ENCODE data around the gene EXOC4. TPM values are rescaled to one million over a fixed set of nuclear protein-coding genes. Genes with fewer than 3 reads are reported as not detected.
A peak's percentile ranks its signal among the peaks of the same experiment; 100 is the strongest.

Gene EXOC4
- total and polyA plus RNA-seq, 4 donors = 47.5 to 100 (median 72.3) TPM

DNA sequence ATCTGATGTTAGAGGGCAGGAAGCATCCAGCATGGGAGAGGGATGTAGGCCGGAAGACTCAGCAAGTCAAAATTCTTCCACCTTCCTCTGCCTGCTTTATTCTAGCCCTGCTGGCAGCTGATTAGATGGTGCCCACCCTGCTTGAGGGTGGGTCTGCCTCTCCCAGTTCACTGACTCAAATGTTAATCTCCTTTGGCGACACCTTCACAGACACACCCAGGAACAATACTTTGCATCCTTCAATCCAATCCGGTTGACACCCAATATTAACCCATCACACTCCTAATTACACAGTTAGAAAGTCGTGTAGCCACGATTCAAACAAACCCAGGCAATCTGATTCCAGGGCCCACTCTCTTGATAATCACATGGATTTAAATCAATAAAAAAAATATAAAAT is 440.4 kb downstream of the EXOC4 start:
- DNase-seq (ENCODE audit: low read depth in 4 of 6, low spot score in 6 of 6) = no peak
- Histone ChIP-seq H3K27ac (ENCODE audit: low read depth, low read length) (no peak overlapping the region), H3K4me3 (ENCODE audit: low read depth, low read length) (no peak overlapping the region), H3K9me3 (ENCODE audit: control insufficient read depth, insufficient read depth, low read length) (no peaks in the 10 kb centered on the region), H3K4me1 (ENCODE audit: control insufficient read depth, insufficient read depth, low read length) (no peaks in the 10 kb centered on the region), H3K27me3 (ENCODE audit: control insufficient read depth, insufficient read depth, low read length) (no peaks in the 10 kb centered on the region), H3K36me3 (ENCODE audit: control insufficient read depth, insufficient read depth, low read length) (no peaks in the 10 kb centered on the region)
- WGBS (ENCODE audit: insufficient coverage) = 95% methylated on average over 2 of the region's 5 CpGs

DNA sequence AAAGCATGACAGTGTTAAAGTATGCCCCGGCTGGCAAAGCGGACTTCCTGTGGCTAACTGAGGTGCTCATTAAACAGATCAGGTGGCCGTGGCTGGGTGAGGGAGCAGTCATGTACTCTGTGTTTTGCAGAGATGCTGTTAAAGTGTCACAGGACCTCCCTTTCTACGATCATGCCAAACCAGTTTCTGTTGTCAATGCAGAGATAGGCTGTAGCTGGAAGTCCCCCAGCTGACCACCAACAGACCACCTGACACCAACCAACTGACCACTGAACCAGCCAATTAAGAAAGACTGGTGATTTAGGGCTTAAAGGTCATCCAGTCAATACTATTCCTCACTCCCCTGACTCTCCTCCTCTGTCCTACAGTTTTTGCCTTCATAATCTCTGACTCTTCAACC is 443.2 kb downstream of the EXOC4 start:
- Histone ChIP-seq H3K4me1 (ENCODE audit: control insufficient read depth, insufficient read depth, low read length) (no peaks in the 10 kb centered on the region), H3K4me3 (ENCODE audit: low read depth, low read length) (no peak overlapping the region), H3K27me3 (ENCODE audit: control insufficient read depth, insufficient read depth, low read length) (no peaks in the 10 kb centered on the region), H3K27ac (ENCODE audit: low read depth, low read length) (no peak overlapping the region), H3K36me3 (ENCODE audit: control insufficient read depth, insufficient read depth, low read length) (no peaks in the 10 kb centered on the region), H3K9me3 (ENCODE audit: control insufficient read depth, insufficient read depth, low read length) (no peaks in the 10 kb centered on the region)
- 93% methylated on average over 3 of the region's 4 CpGs for WGBS (ENCODE audit: insufficient coverage)
- DNase-seq (ENCODE audit: low read depth in 4 of 6, low spot score in 6 of 6) = no peak

DNA sequence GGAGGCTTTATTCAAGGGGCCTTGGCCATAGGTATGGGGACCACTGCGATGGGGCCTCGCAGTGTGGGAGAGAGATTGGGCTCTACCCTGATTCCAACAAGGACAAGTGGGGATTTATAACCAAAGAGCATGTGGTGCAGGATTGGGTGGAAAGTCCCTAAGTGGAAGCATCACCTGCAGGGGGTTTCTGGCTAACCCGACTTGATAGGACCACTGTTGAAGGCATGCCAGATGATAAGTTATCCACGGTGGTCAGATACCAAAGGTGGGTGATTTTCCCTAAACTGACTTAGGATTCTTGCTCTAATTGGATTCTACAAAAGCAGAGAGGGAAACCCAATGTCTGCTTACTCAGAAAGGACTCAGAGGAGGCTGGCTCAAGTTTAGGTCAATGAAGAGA is 444.7 kb downstream of the EXOC4 start:
- 96% methylated on average over 4 of the region's 4 CpGs for WGBS (ENCODE audit: insufficient coverage)
- no peaks in the 10 kb centered on the region for H3K9me3 ChIP-seq (ENCODE audit: control insufficient read depth, insufficient read depth, low read length)
- H3K27ac ChIP-seq (ENCODE audit: low read depth, low read length) = no peak overlapping the region
- no peak for DNase-seq (ENCODE audit: low read depth in 4 of 6, low spot score in 6 of 6)
- no peaks in the 10 kb centered on the region for H3K4me1 ChIP-seq (ENCODE audit: control insufficient read depth, insufficient read depth, low read length)
- no peak overlapping the region for H3K4me3 ChIP-seq (ENCODE audit: low read depth, low read length)
- H3K36me3 ChIP-seq (ENCODE audit: control insufficient read depth, insufficient read depth, low read length) = no peaks in the 10 kb centered on the region
- H3K27me3 ChIP-seq (ENCODE audit: control insufficient read depth, insufficient read depth, low read length) = no peaks in the 10 kb centered on the region

DNA sequence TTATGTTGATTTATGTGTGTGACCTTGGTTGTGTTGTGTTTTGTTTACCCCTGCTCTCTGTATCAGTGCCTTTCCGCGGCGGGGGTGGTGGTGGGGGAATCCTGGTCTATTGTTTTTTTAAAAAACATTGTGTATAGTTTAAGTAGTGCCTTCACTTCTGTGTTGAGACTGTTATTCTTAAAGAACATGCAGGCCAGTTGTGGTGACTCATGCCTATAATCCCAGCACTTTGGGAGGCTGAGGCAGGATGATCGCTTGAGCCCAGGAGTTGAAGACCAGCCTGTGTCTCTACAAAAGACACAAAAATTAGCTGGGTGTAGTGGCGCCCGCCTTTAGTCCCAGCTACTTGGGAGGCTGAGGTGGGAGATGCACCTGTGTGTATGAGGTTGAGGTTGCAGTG is 445.2 kb downstream of the EXOC4 start:
- Histone ChIP-seq H3K4me3 (ENCODE audit: low read depth, low read length) (no peak overlapping the region), H3K9me3 (ENCODE audit: control insufficient read depth, insufficient read depth, low read length) (no peaks in the 10 kb centered on the region)
- WGBS (ENCODE audit: insufficient coverage) = 100% methylated on average over 2 of the region's 6 CpGs

DNA sequence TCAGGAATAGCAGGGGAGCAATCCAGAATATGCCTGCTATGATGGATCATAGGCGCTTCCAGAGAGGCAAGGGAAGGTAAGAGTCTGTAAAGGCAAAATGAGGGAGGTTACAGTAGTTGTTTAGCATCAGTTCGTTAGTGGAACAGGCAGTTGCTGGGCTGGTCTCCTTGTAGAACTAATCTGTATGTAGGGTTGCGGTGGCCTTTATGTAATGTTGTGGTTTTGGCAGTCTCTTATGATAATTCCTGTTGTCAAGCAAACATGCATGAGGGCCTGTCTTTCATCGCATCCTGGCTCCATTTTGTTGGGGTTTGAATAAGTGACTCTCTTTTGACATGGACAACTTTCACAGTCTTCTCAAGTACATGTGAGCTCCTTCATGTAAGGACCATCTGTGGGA is 446.5 kb downstream of the EXOC4 start:
- Histone ChIP-seq H3K27me3 (ENCODE audit: control insufficient read depth, insufficient read depth, low read length) (no peaks in the 10 kb centered on the region), H3K4me3 (ENCODE audit: low read depth, low read length) (no peak overlapping the region), H3K27ac (ENCODE audit: low read depth, low read length) (no peak overlapping the region), H3K9me3 (ENCODE audit: control insufficient read depth, insufficient read depth, low read length) (no peaks in the 10 kb centered on the region), H3K4me1 (ENCODE audit: control insufficient read depth, insufficient read depth, low read length) (no peaks in the 10 kb centered on the region), H3K36me3 (ENCODE audit: control insufficient read depth, insufficient read depth, low read length) (no peaks in the 10 kb centered on the region)
- WGBS (ENCODE audit: insufficient coverage) = 84% methylated on average over 3 of the region's 4 CpGs
- no peak for DNase-seq (ENCODE audit: low read depth in 4 of 6, low spot score in 6 of 6)

More for the DNA sequence above, 445.2 kb downstream of the EXOC4 start:
- no peaks in the 10 kb centered on the region for H3K27me3 ChIP-seq (ENCODE audit: control insufficient read depth, insufficient read depth, low read length)
- H3K27ac ChIP-seq (ENCODE audit: low read depth, low read length) = no peak overlapping the region
- no peaks in the 10 kb centered on the region for H3K4me1 ChIP-seq (ENCODE audit: control insufficient read depth, insufficient read depth, low read length)
- DNase-seq (ENCODE audit: low read depth in 4 of 6, low spot score in 6 of 6) = no peak
- no peaks in the 10 kb centered on the region for H3K36me3 ChIP-seq (ENCODE audit: control insufficient read depth, insufficient read depth, low read length)

DNA sequence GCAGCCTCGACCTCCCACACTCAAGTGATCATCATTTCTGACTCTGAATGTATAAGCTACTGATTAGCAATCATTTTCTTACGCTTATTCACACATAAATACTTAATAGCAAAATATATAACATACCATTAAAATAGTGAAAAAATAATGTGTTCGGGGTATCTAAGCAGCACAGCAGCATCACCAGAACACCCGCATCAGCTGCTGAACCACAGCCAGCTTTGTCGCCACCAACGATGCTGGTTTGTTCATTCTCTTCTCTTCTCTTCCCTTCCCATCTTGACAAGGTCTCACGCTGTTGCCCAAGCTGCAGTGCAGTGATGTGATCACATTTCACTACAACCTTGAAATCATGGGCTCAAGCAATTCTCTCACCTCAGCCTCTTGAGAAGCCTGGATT is 449.2 kb downstream of the EXOC4 start:
- 67% methylated on average over 1 of the region's 7 CpGs for WGBS (ENCODE audit: insufficient coverage)
- H3K4me1 ChIP-seq (ENCODE audit: control insufficient read depth, insufficient read depth, low read length) = no peaks in the 10 kb centered on the region
- no peaks in the 10 kb centered on the region for H3K27me3 ChIP-seq (ENCODE audit: control insufficient read depth, insufficient read depth, low read length)
- no peaks in the 10 kb centered on the region for H3K9me3 ChIP-seq (ENCODE audit: control insufficient read depth, insufficient read depth, low read length)
- no peaks in the 10 kb centered on the region for H3K36me3 ChIP-seq (ENCODE audit: control insufficient read depth, insufficient read depth, low read length)
- H3K27ac ChIP-seq (ENCODE audit: low read depth, low read length) = no peak overlapping the region
- no peak overlapping the region for H3K4me3 ChIP-seq (ENCODE audit: low read depth, low read length)
- DNase-seq (ENCODE audit: low read depth in 4 of 6, low spot score in 6 of 6) = no peak

DNA sequence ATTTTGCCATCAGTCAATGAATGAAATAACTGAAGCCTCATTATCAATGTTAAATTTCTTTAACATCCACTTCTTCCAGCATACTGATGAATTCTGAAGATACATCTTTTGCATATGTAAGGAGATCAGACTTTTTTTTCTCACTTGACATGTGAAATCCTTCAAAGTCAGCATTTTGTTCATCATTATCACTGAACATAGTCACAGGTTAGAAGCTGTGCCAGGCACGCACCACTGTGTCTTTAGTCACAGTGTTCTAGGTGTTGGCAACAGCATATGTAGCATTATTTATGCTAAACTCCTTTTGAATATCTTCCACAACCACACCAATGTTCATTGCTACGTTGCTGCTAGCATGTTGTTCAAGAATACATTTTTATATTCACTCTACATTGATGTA is 450.1 kb downstream of the EXOC4 start:
- Histone ChIP-seq H3K27ac (ENCODE audit: low read depth, low read length) (no peak overlapping the region), H3K36me3 (ENCODE audit: control insufficient read depth, insufficient read depth, low read length) (no peaks in the 10 kb centered on the region), H3K4me3 (ENCODE audit: low read depth, low read length) (no peak overlapping the region), H3K4me1 (ENCODE audit: control insufficient read depth, insufficient read depth, low read length) (no peaks in the 10 kb centered on the region), H3K9me3 (ENCODE audit: control insufficient read depth, insufficient read depth, low read length) (no peaks in the 10 kb centered on the region), H3K27me3 (ENCODE audit: control insufficient read depth, insufficient read depth, low read length) (no peaks in the 10 kb centered on the region)
- DNase-seq (ENCODE audit: low read depth in 4 of 6, low spot score in 6 of 6) = peak in 1 of 6 donors; percentile 20
- WGBS (ENCODE audit: insufficient coverage) = no CpG with 5 or more reads among the region's 2 CpGs

DNA sequence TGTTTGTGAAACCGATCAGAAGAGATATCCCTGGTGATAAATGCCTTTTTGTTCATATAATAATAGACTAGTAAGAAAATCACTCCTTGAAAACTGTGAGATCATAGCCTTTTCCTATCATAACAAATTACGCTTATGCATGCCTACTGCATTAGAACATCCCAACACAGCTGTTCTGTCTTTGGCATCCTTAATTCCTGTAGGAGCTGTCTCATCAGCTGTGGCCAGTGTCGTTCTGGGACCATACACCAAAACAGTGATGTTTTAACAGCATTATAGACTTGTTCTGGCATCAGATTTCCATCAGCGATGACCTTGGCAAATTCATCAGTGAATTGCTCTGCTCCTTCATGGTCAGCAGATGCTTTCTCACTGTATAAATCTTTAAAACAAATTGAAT is 450.7 kb downstream of the EXOC4 start:
- DNase-seq (ENCODE audit: low read depth in 4 of 6, low spot score in 6 of 6) = no peak
- no peak overlapping the region for H3K4me3 ChIP-seq (ENCODE audit: low read depth, low read length)
- no peaks in the 10 kb centered on the region for H3K27me3 ChIP-seq (ENCODE audit: control insufficient read depth, insufficient read depth, low read length)
- H3K9me3 ChIP-seq (ENCODE audit: control insufficient read depth, insufficient read depth, low read length) = no peaks in the 10 kb centered on the region
- no peaks in the 10 kb centered on the region for H3K36me3 ChIP-seq (ENCODE audit: control insufficient read depth, insufficient read depth, low read length)
- WGBS (ENCODE audit: insufficient coverage) = 86% methylated on average over 3 of the region's 4 CpGs
- no peak overlapping the region for H3K27ac ChIP-seq (ENCODE audit: low read depth, low read length)
- no peaks in the 10 kb centered on the region for H3K4me1 ChIP-seq (ENCODE audit: control insufficient read depth, insufficient read depth, low read length)

DNA sequence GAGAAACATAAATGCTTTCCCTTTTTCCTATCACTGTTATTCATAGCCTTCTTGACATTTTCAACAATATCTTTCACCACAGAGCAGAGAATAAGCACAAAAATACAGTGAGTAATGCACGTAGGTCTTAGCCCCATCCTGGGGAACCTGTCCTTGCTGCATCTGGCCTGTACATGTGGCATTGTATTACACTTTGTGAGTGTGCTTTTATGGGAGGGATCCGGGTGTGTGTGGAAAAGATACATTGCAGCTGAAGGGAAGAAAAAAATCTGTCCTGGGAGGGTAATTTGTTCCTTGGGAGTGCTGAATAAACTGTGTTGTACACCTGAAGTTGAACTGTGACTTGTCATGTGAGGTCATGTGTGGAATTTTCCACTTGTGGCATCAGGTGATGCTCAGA is 451.6 kb downstream of the EXOC4 start:
- no peaks in the 10 kb centered on the region for H3K4me1 ChIP-seq (ENCODE audit: control insufficient read depth, insufficient read depth, low read length)
- WGBS (ENCODE audit: insufficient coverage) = 83% methylated on average over 2 of the region's 2 CpGs
- no peak for DNase-seq (ENCODE audit: low read depth in 4 of 6, low spot score in 6 of 6)
- H3K4me3 ChIP-seq (ENCODE audit: low read depth, low read length) = no peak overlapping the region
- H3K27ac ChIP-seq (ENCODE audit: low read depth, low read length) = no peak overlapping the region
- no peaks in the 10 kb centered on the region for H3K27me3 ChIP-seq (ENCODE audit: control insufficient read depth, insufficient read depth, low read length)
- H3K9me3 ChIP-seq (ENCODE audit: control insufficient read depth, insufficient read depth, low read length) = no peaks in the 10 kb centered on the region
- no peaks in the 10 kb centered on the region for H3K36me3 ChIP-seq (ENCODE audit: control insufficient read depth, insufficient read depth, low read length)

DNA sequence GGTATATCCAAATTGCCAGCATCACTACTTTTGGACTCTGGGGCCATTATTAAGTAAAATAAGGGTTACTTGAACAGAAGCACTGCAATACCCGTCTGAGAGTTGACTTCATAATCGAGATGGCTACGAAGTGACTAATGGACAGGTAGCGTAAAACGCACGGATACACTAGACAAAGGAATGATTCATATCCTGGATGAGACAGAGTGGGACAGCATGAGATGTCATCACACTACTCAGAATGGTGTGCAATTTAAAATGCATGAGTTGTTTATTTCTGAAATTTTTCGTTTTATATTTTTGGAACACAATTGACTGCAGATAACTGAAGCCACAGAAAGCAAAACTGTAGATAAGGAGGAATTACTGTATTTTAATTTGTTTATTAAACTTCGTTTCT is 452.7 kb downstream of the EXOC4 start:
- Histone ChIP-seq H3K4me3 (ENCODE audit: low read depth, low read length) (no peak overlapping the region), H3K4me1 (ENCODE audit: control insufficient read depth, insufficient read depth, low read length) (no peaks in the 10 kb centered on the region), H3K27ac (ENCODE audit: low read depth, low read length) (no peak overlapping the region), H3K36me3 (ENCODE audit: control insufficient read depth, insufficient read depth, low read length) (no peaks in the 10 kb centered on the region), H3K27me3 (ENCODE audit: control insufficient read depth, insufficient read depth, low read length) (no peaks in the 10 kb centered on the region), H3K9me3 (ENCODE audit: control insufficient read depth, insufficient read depth, low read length) (no peaks in the 10 kb centered on the region)
- no peak for DNase-seq (ENCODE audit: low read depth in 4 of 6, low spot score in 6 of 6)
- WGBS (ENCODE audit: insufficient coverage) = no CpG with 5 or more reads among the region's 8 CpGs
